Lung (tissue), 12 donors: ENCODE results near the gene ENTPD5. TPM values are rescaled to one million over a fixed set of nuclear protein-coding genes. Genes with fewer than 3 reads are reported as not detected.

ENCODE experiments used
- ATAC-seq: fragments of 200-7000 bp; cut with Tn5 transposase; one replicate; pipeline ENCODE4 v1.9.1; 2020; ENCODE audit warnings: moderate number of reproducible peaks; ENCODE audit not compliant: insufficient read depth, low FRiP score
- DNase-seq, 3 donors: peaks; one replicate each; pipeline ENCODE4 v3.0.0-alpha.2; 2013 to 2017
- H3K27ac ChIP-seq, 2 donors: one replicate each; pipeline ENCODE4 v1.5.1; 2013; ENCODE audit warnings: mild to moderate bottlenecking in 2 of 2, moderate library complexity in 2 of 2, control low read depth in 1 of 2, inconsistent platforms in 1 of 2, low read depth in 1 of 2, low read length in 1 of 2
- H3K27me3 ChIP-seq, 3 donors: one replicate each; pipeline ENCODE4 v1.5.1; 2013; ENCODE audit warnings: low read length in 2 of 3; ENCODE audit not compliant: control insufficient read depth in 3 of 3, insufficient read depth in 3 of 3
- H3K36me3 ChIP-seq, 4 donors: one replicate each; pipeline ENCODE4 v1.5.1; 2013; ENCODE audit warnings: low read length in 4 of 4, mild to moderate bottlenecking in 1 of 4, moderate library complexity in 1 of 4; ENCODE audit not compliant: control insufficient read depth in 4 of 4, insufficient read depth in 4 of 4
- H3K4me1 ChIP-seq, 5 donors: one replicate each; pipeline ENCODE4 v1.5.1; 2013; ENCODE audit warnings: low read length in 5 of 5, mild to moderate bottlenecking in 2 of 5, moderate library complexity in 1 of 5; ENCODE audit not compliant: control insufficient read depth in 5 of 5, insufficient read depth in 5 of 5
- H3K4me3 ChIP-seq: one replicate; pipeline ENCODE4 v1.5.1; 2013; ENCODE audit warnings: mild to moderate bottlenecking, control low read depth, moderate library complexity
- H3K9ac ChIP-seq, 2 donors: one replicate each; pipeline ENCODE4 v1.5.1; 2013; ENCODE audit warnings: low read length in 2 of 2, control low read depth in 1 of 2; ENCODE audit not compliant: insufficient read depth in 1 of 2
- H3K9me3 ChIP-seq, 4 donors: one replicate each; pipeline ENCODE4 v1.5.1; 2013; ENCODE audit warnings: low read length in 3 of 4, mild to moderate bottlenecking in 1 of 4, moderate library complexity in 1 of 4; ENCODE audit not compliant: control insufficient read depth in 4 of 4, insufficient read depth in 3 of 4
- CTCF ChIP-seq: IDR thresholded peaks from 2 replicates; pipeline ENCODE4 v1.5.1; 2012; ENCODE audit warnings: mild to moderate bottlenecking; ENCODE audit errors: control extremely low read depth, extremely low read depth
- WGBS, 2 donors: extraction: QIAGEN DNeasy Blood & Tissue Kit; methylation state at CpG; one replicate each; pipeline ENCODE4 v1.1.7; 2013; 5-methylcytosine and 5-hydroxymethylcytosine counted together
- polyA plus RNA-seq, 2 donors: library from polyadenylated mRNA; stranded (reverse); fragments of 200-250 nt; gene quantifications; one replicate each; pipeline ENCODE4 v1.2.1, GENCODE V29; 2013
- total RNA-seq, 2 donors: library from RNA; depleted of rRNA in 1 of 2; stranded (reverse); fragments of >200 nt in 1 of 2; gene quantifications; one replicate each; pipeline ENCODE4 v1.2.1, GENCODE V29; 2014 to 2021
- donor health status: control.
- donor health status: control.
- donor health status: Bipolar disorder and iron deficiency.
- donor health status: healthy.
- donor health status: DM: yes; HTN: yes; CAD: no.

ENTPD5 gene
- total and polyA plus RNA-seq, 4 donors = 5.5 to 18.4 (median 9.3) TPM

GRCh38 chr14:74035556-74035955, 16.5 kb upstream of the ENTPD5 start:
- 86 to 98% methylated on average over 4 of the region's 4 CpGs for WGBS, 2 donors
- DNase-seq = no peak
- Histone ChIP-seq H3K4me3 (no peak overlapping the region), H3K36me3 (peaks cover 0 to 5% (median 2%) of the 10 kb centered on the region in 4 donors), H3K4me1 (no peaks in the 10 kb centered on the region), H3K27me3 (no peaks in the 10 kb centered on the region), H3K9me3 (no peaks in the 10 kb centered on the region), H3K27ac (no peak overlapping the region), H3K9ac (no peak overlapping the region)
- TF ChIP-seq CTCF = no peak
- ATAC-seq = no peak

- 95 to 96% methylated on average over 3 of the region's 3 CpGs for whole genome bisulfite sequencing, 2 donors
- Histone ChIP-seq H3K4me3 (no peak overlapping the region), H3K27me3 (no peaks in the 10 kb centered on the region), H3K4me1 (no peaks in the 10 kb centered on the region), H3K9ac (no peak overlapping the region), H3K9me3 (no peaks in the 10 kb centered on the region), H3K36me3 (peaks cover 0 to 5% (median 2%) of the 10 kb centered on the region in 4 donors), H3K27ac (no peak overlapping the region)
- no peak for DNase-seq
- no peak for TF ChIP-seq CTCF
- ATAC-seq = no peak
Observed at GRCh38 chr14:74034572-74034971, 15.5 kb upstream of the ENTPD5 start.

- no peak overlapping the region for H3K9ac ChIP-seq
- no peak overlapping the region for H3K27ac ChIP-seq
- 94 to 98% methylated on average over 3 of the region's 3 CpGs for WGBS, 2 donors
- no peak for DNase-seq
- ATAC-seq = no peak
- no peak for TF ChIP-seq CTCF
- H3K9me3 ChIP-seq = no peaks in the 10 kb centered on the region
- H3K36me3 ChIP-seq = peaks cover 0 to 2% (median under 1%) of the 10 kb centered on the region in 4 donors
- H3K4me1 ChIP-seq = no peaks in the 10 kb centered on the region
- H3K4me3 ChIP-seq = no peak overlapping the region
- H3K27me3 ChIP-seq = no peaks in the 10 kb centered on the region
Observed at GRCh38 chr14:74029136-74029535, 10.0 kb upstream of the ENTPD5 start.

GRCh38 chr14:74022346-74022745, 3.3 kb upstream of the ENTPD5 start:
- TF ChIP-seq CTCF = no peak
- no peak for ATAC-seq
- 92 to 98% methylated on average over 4 of the region's 4 CpGs for WGBS, 2 donors

More at GRCh38 chr14:74022346-74022745, 3.3 kb upstream of the ENTPD5 start:
- no peak overlapping the region for H3K9ac ChIP-seq
- H3K36me3 ChIP-seq = peaks cover 0 to 1% (median 0%) of the 10 kb centered on the region in 4 donors
- no peak overlapping the region for H3K4me3 ChIP-seq
- DNase-seq = no peak
- no peaks in the 10 kb centered on the region for H3K9me3 ChIP-seq
- H3K4me1 ChIP-seq = peaks cover 0 to 10% (median 3%) of the 10 kb centered on the region in 5 donors
- H3K27ac ChIP-seq = no peak overlapping the region
- H3K27me3 ChIP-seq = no peaks in the 10 kb centered on the region
